HG03565 (cell line): ENCODE measurements around the gene STIMATE.

ENCODE experiments used
- ATAC-seq: cut with Tn5 transposase; IDR thresholded peaks from one replicate; pipeline ENCODE4 v1.9.1; 2021; ENCODE audit warnings: mild to moderate bottlenecking, moderate library complexity; ENCODE audit not compliant: unreplicated experiment

STIMATE gene

GRCh38 chr3:52793702-52794611 lies 103.4 kb downstream of the STIMATE start:
- ATAC-seq: no peak

GRCh38 chr3:52792961-52793695 lies 104.2 kb downstream of the STIMATE start:
- ATAC-seq: no peak

GRCh38 chr3:52792413-52792812 lies 104.9 kb downstream of the STIMATE start:
- ATAC-seq: no peak

DNA sequence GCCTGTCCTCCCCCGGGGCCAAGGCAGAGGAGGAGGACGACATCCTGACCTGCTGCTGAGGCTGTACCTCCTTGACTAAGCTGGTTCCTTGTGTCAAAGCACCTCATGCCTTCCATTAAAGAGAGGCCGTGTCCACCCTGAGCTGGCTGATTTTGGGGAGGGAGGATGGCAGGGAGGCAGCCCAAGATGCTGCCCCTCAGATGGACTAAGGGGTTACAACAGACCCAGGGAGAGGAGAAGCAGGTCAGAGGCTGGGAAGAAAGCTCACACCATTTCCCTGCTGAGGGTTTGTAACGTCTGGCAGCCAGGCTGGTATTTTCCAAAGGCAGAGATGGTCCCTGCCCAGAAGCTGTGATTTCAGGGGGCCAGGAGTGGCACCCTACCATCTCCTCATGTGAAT lies 105.4 kb downstream of the STIMATE start:
- ATAC-seq: no peak

- no peak for ATAC-seq
These were observed 106.0 kb downstream of the STIMATE start for GRCh38 chr3:52791366-52791765.

- ATAC-seq: no peak
These were observed 106.6 kb downstream of the STIMATE start for GRCh38 chr3:52790741-52791140.

DNA sequence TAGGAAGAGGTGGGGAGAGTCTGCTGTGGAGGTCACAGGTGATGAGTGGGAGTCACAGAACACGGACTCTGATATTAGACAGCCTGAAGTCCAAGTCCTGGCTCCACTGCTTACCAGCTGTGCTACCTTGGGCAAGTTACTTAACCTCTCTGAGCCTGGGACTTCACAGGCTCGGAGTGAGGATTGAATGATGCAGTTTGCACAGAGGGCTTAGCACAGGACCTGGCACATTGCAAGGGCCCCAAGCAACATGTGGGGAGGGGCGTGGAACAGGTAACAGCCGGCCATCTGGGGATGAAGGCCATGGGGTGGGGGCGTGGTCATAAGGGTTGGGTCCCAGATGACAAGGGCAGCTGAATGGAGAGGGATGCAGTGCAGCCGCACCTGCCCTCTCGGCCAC lies 107.0 kb downstream of the STIMATE start:
- no peak for ATAC-seq

DNA sequence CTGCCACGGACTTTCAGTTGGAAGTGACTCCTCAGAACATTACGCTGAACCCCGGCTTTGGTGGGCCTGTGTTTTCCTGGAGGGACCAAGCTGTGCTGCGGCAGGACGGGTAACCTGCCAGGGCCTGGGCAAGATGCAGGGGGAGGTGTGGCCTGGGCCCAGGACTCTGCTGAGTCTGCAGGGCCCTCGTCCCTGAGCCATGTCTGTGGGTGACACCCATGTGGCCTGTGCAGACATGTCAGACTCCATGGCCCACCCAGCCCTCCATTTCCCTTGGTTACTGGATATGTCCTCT lies 107.7 kb downstream of the STIMATE start:
- ATAC-seq: no peak

DNA sequence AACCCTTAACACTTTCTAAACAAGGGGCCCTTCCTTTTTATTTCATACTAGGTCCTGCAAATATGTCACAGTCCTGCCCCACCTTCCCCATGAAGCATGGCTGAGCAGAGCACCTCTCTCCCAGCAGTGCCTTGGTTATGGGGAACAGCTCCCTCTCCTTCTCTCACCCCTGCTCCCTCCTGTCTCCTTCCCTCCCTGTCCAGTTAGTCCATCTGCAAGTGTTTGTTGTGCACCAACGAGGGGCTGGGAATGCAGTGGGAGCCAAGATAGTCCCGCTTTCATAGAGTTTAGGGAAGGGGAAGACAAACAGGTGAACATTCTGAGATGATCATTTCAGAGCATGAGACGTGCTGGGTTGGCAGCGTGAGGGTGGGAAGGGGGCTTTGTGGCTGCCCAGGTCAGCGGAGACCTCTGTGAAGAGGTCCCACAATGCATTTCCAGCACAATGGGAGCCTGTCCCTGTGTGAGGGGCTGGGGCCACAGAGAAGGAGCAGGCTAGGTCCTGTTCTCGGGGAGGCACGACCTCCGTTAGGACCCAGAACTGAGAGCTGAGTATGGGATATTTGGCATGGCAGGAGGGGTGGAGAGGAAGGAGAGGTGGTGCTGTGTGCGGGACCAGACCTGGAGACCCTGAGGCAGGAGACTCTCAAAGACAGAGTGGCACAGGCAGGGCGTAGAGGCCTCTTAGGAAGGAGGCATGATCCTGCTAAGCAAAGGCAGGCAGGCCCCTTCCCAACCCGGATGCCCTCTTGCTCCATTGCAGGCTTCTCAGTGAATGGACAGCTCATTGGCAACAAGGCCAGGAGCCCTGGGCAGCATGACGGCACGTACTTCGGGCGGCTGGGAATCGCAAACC lies 108.2 kb downstream of the STIMATE start:
- no peak for ATAC-seq

GRCh38 chr3:52787672-52788625 lies 109.4 kb downstream of the STIMATE start:
- ATAC-seq: no peak

GRCh38 chr3:52787246-52787645 lies 110.1 kb downstream of the STIMATE start:
- no peak for ATAC-seq
